ENCODE results near the gene PHF2. TPM values are rescaled to one million over a fixed set of nuclear protein-coding genes. Genes with fewer than 3 reads are reported as not detected.

The PHF2 gene
- polyA plus RNA-seq, 1 experiment = 8.8 TPM

- POLR2A ChIA-PET = no interaction called here
- CTCF ChIA-PET = interaction anchor here (0.6 to 2.1 kb wide), 2 partner anchors 28 to 156 kb away, joined by 3 to 8 read pairs; no protein-coding TSS in a partner anchor
- DNase-seq (ENCODE audit: low read depth, low spot score) = no peak
- Histone ChIP-seq H3K27ac (ENCODE audit: low read depth, low read length) (no peak overlapping the region), H3K27me3 (ENCODE audit: control insufficient read depth, insufficient read depth, low read length) (no peaks in the 10 kb centered on the region), H3K9me3 (ENCODE audit: control insufficient read depth, insufficient read depth, low read length) (no peaks in the 10 kb centered on the region), H3K4me3 (ENCODE audit: low read depth, low read length) (no peak overlapping the region)
- no peak for TF ChIP-seq CTCF (IDR thresholded peaks at IDR 0.05; ENCODE audit: low read depth, low read length)
These were observed 17.8 kb downstream of the PHF2 start for GRCh38 chr9:93594041-93594756.

GRCh38 chr9:93595461-93595860, 19.1 kb downstream of the PHF2 start:
- H3K9me3 ChIP-seq (ENCODE audit: control insufficient read depth, insufficient read depth, low read length) = no peaks in the 10 kb centered on the region
- no peak overlapping the region for H3K27ac ChIP-seq (ENCODE audit: low read depth, low read length)
- ChIA-PET POLR2A (no interaction called here), CTCF (no interaction called here)
- no peak overlapping the region for H3K4me3 ChIP-seq (ENCODE audit: low read depth, low read length)
- no peaks in the 10 kb centered on the region for H3K27me3 ChIP-seq (ENCODE audit: control insufficient read depth, insufficient read depth, low read length)
- DNase-seq (ENCODE audit: low read depth, low spot score) = no peak
- TF ChIP-seq CTCF (IDR thresholded peaks at IDR 0.05; ENCODE audit: low read depth, low read length) = no peak

GRCh38 chr9:93595861-93596365, 19.5 kb downstream of the PHF2 start:
- H3K27ac ChIP-seq (ENCODE audit: low read depth, low read length) = no peak overlapping the region
- ChIA-PET POLR2A (no interaction called here), CTCF (no interaction called here)
- H3K4me3 ChIP-seq (ENCODE audit: low read depth, low read length) = no peak overlapping the region
- DNase-seq (ENCODE audit: low read depth, low spot score) = no peak
- H3K27me3 ChIP-seq (ENCODE audit: control insufficient read depth, insufficient read depth, low read length) = no peaks in the 10 kb centered on the region
- no peak for TF ChIP-seq CTCF (IDR thresholded peaks at IDR 0.05; ENCODE audit: low read depth, low read length)
- no peaks in the 10 kb centered on the region for H3K9me3 ChIP-seq (ENCODE audit: control insufficient read depth, insufficient read depth, low read length)

- no peak for DNase-seq (ENCODE audit: low read depth, low spot score)
- Histone ChIP-seq H3K9me3 (ENCODE audit: control insufficient read depth, insufficient read depth, low read length) (no peaks in the 10 kb centered on the region), H3K27ac (ENCODE audit: low read depth, low read length) (no peak overlapping the region), H3K4me3 (ENCODE audit: low read depth, low read length) (no peak overlapping the region), H3K27me3 (ENCODE audit: control insufficient read depth, insufficient read depth, low read length) (no peaks in the 10 kb centered on the region)
- TF ChIP-seq CTCF (IDR thresholded peaks at IDR 0.05; ENCODE audit: low read depth, low read length) = no peak
- ChIA-PET CTCF (interaction anchor here (0.6 kb wide), 1 partner anchor 74 kb away, joined by 3 read pairs; no protein-coding TSS in a partner anchor), POLR2A (no interaction called here)
These were observed 20.0 kb downstream of the PHF2 start for GRCh38 chr9:93596399-93596798.

GRCh38 chr9:93597142-93597706, 20.8 kb downstream of the PHF2 start:
- Histone ChIP-seq H3K27ac (ENCODE audit: low read depth, low read length) (no peak overlapping the region), H3K9me3 (ENCODE audit: control insufficient read depth, insufficient read depth, low read length) (no peaks in the 10 kb centered on the region), H3K27me3 (ENCODE audit: control insufficient read depth, insufficient read depth, low read length) (no peaks in the 10 kb centered on the region), H3K4me3 (ENCODE audit: low read depth, low read length) (no peak overlapping the region)
- no peak for DNase-seq (ENCODE audit: low read depth, low spot score)
- ChIA-PET CTCF (no interaction called here), POLR2A (no interaction called here)
- TF ChIP-seq CTCF (IDR thresholded peaks at IDR 0.05; ENCODE audit: low read depth, low read length) = no peak

All from AG04450 (cell line).